NCI-H748 (cell line): ENCODE measurements around the gene PADI3.
A peak's percentile ranks its signal among the peaks of the same experiment; 100 is the strongest.

Source experiments
- DNase-seq: peaks from one replicate; lab custom pipeline; 2025; ENCODE audit not compliant: unreplicated experiment; lab: John Stamatoyannopoulos, UW

Gene PADI3

DNA sequence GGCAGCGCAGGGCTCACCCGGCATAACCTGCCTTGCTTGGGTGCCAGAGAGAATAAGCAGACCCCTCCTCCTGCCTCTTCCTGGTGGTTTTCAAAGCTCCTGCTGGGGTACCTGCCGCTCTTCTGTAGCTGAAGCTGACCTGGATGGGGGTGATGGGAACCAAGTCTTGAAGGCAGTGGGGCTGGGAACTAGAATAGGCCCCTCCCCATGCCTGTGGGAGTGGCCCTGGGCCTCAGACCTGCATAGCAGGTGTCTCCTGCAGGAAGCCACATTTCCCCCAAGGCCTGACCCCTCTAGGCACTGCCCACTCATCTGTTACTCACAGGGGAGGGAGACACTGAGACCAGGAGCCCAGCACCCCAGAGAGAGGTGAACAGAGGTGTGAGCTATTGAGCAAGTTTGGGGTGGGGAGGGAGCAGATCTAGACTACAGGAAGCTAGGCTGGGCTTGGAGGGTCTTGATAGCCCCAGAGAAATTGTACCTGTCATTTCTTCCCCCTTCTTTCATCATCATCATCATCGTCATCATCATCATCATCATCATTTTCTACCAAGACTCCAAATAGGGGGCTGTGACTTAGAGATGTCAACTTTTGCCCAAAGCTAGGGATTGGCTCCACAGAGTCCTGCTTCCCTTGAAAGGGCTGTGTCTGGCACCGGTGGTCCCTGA, 33.9 kb upstream of the PADI3 start:
- DNase-seq: no peak

DNA sequence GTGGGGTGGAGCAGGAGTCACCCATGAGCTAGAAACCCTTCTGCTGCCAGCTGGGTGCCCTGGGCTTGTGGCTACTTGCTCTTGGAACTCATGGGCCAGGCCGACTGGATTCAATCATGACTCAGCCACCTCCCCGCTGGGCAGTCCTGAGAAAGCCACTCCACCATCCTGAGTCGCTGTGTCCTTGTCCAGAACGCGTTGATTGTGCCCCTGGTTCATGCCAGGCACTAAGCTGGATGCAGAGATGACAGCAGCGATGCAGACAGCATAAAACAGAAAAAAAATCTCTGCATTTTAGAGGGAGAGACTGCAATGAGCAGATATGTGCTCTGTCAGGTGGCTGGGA, 33.4 kb upstream of the PADI3 start:
- no peak for DNase-seq

DNA sequence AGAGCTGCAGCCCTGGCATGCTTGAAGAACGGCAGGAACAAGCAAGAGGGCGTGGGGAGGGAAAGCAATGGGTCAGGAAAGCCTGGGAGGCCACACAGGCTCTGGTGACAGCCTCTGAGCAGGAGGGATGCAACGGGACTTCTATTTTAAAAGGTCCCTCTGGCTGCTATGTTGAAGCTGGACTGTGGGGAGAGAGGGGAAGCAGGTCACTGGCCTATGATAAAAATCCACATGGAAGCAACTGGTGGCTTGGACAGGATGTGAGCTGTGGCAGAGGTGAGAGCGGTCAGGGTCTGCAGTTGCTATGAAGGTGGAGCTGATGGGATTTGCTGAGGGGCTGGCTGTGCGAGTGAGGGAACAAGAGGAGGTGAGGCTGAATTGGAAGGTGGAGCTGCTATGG, 32.8 kb upstream of the PADI3 start:
- no peak for DNase-seq

DNA sequence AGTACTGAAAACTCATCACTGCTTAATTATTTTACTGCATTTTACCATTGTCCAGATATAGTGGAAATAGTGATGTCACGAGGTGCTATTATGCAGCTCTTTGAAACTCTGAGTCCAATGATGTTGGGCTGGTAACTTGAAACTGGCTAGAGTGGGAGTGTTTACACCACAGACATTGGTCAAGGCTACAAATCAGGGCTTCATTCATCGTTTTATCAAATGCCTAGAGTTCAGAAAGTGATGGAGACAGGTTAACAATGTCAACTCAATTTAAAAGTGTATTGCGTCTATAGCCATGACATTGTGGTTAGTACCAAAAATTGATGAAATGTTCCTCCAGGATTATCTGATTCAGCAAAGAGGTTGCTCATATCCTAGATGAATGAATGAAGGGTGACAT, 31.3 kb upstream of the PADI3 start:
- no peak for DNase-seq

DNA sequence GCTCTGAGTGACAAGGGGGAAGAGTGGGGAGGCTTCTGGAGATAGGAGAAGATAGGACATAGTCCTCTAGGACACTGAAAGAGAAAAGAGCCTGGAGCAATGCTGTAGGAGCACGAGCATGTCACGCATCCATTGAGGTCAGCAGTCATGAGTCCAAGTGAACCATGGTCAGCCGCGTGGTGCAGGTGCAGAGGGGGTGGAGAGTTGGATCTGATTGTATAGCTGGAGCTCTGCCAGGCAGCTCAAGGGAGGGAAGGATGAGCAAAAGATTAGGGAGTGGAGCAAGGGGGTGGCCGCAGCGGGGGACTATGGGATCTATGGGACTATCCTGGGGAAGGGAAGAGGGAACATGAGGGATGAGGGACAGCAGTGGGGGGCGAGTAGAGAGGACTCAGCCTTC, 30.0 kb upstream of the PADI3 start:
- DNase-seq: peak; percentile 6

DNA sequence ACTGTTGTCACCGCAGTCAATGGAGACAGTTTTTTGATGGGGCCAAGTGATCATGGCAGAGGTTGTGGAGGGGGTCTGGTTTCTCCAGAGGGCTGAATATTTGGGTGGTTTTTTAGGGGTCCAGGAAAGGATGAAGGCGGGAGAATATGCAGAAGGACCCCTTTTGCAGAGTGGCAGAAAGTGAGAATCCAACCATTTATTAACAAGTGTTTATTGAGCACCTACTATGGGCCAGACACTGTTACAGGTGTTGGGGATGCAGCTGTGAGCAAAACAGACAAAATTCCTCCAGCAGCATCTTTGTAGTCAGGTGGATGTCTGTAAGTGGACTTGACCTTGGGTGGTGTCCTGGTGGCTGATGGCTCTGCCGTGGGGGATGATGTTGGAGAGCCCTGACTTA, 28.6 kb upstream of the PADI3 start:
- DNase-seq: no peak

DNA sequence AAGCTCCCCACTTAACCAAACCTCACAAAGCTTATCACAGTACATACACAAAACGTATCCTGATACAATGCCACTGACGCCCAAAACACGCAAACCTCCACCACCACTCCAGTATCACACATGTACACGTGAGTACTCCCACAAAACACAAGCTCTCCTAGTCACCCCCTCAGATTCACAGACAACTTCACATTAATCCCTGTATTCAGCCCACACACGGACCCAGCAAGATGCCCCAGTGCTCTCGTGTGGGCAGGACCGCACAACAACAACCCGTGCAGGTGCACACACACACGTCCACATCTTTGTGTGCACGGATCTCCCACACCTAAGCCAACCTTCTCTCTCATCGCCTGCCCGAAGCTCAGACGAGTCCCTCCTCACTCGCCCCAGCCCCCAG, 26.3 kb upstream of the PADI3 start:
- no peak for DNase-seq

DNA sequence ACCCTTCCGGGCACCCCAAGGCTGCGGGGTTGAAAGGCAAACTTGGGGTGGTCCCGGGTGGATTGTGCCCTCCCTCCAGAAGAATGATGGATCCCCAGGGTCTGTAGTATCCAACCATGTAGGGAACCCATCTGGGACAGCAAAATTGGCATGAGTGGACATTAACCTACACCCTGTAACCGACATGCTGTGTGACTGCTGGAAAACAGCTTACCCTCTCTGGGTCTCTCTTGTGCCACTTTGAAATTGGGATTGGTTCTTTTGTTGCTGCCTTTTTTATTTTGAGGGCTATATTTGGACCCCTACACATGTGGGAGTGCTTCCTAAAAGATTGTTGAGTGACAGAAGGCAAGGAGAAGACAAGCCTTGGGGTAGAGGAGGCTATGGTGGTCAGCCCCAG, 24.5 kb upstream of the PADI3 start:
- no peak for DNase-seq

DNA sequence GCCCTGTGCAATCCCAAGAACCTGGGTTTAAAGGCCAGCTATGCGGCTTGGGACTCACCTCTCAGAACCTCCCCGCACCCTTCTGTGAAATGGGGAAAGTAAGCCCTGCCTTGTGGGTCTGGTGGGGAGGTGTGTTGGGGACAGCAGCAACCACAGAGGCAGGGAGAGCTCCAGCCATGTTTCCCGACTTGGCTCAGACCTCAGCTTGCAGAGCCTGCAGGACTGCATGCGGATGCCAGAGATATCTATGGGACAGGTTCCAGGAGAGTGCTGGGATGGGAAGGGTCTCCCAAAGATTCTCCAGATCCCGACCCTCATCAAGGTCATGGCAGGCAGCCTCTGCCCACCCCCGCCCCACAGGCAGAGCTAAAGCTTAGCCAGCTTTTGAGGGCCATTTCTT, 23.8 kb upstream of the PADI3 start:
- DNase-seq: no peak

DNA sequence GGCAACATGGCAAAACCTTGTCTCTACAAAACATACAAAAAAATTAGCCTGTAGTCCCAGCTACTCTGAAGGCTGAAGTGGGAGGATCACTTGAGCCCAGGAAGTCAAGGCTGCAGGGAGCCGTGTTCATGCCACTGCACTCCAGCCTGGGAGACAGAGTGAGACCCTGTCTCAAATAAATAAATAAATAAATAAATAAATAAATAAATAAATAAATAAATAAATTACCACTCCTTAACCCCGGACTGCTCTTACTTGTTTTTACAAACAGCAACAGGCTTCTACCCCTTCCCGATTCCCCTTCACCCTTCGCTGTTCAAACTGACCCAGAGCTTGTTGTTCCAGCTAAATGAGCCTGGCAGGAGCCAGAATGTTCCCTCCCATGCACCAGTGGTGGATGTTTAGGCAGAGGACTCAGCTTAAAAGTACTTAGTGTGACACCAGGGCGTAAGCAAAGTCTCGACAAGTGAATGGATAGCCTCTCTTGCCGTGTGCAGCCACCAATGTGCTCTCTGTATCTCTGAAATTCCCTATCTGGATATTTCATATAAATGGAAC, 21.5 kb upstream of the PADI3 start:
- DNase-seq: no peak

DNA sequence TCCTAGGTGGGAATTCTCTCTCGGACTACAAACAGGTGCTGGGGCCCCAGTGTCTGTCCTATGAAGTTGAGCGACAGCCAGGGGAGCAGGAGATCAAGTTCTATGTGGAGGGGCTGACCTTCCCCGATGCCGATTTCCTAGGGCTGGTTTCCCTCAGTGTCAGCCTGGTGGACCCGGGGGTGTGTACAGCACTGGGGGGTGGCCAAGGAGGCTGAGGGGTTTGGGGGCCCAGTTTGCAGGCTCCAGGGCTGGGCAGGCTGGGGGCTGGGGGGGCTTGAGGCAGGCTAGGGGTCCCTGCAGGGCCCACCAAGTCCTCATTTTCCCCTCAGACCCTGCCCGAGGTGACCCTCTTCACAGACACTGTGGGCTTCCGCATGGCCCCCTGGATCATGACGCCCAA, 20.3 kb upstream of the PADI3 start:
- DNase-seq: no peak

DNA sequence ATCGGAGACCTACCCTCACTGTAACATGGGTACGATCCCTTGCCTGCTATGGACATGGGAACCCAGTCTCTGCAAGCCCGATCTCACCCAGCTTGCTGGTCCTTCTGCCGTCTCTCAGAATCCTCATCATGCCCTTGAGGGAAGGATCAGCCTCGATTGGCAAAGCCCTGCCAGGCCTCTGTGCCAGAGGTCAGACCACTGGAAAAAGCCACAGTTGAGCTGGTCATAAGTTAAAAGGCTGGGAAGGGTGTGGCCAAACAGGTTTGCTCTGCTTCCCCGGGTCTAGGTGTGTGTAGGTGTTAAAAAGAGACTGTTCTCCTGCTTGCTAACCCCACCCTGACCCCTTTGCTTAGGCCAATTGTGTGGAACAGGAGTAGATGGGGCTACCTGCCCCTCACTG, 19.5 kb upstream of the PADI3 start:
- no peak for DNase-seq

DNA sequence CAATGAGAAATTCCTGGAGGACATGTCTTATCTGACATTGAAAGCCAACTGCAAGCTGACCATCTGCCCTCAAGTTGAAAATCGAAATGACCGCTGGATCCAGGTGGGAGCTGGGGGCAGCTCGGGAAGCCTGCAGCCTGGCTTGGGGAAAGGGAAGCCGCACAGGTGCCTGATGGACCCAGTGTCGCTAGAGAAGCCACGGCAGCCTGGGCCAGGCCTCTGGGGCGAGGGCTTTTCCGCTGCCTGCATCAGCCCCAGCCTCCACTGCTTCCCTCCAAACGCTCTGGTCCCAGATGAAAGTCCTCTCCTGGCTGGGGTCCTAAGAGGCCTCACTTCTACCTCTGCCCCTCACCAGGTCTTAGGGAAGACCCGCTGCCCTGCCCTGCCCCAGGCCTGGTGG, 18.8 kb upstream of the PADI3 start:
- DNase-seq: no peak

DNA sequence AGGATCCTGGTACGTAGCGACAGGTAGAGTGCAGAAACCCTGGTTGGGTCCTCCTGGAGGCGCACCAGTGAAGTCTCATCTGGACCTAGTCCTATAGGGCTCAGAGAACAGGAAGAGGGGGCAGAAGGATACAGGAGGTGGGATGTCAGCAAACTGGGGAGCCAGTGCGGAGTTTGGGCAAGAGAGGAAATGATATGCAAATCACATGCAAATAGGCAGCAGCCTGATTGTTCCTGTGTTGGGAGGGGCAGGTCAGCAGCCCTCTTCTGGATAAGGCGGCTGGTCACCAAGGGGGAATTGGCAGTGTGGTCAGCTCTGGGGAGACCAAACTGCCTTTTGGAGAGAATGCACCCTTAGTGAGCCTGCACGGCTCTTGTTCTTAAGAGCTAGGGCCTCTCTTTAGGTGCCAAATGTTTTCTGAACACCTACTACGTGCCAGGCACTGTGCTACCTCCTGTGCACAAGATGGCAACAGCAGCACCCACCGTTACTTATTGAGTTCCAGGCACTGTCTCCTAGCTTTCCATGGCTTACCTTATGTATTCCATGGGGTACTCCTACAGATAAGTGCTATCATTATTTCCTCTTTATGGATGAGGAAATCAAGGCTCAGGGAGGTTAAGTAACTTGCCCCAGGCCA, 18.1 kb upstream of the PADI3 start:
- DNase-seq: no peak

DNA sequence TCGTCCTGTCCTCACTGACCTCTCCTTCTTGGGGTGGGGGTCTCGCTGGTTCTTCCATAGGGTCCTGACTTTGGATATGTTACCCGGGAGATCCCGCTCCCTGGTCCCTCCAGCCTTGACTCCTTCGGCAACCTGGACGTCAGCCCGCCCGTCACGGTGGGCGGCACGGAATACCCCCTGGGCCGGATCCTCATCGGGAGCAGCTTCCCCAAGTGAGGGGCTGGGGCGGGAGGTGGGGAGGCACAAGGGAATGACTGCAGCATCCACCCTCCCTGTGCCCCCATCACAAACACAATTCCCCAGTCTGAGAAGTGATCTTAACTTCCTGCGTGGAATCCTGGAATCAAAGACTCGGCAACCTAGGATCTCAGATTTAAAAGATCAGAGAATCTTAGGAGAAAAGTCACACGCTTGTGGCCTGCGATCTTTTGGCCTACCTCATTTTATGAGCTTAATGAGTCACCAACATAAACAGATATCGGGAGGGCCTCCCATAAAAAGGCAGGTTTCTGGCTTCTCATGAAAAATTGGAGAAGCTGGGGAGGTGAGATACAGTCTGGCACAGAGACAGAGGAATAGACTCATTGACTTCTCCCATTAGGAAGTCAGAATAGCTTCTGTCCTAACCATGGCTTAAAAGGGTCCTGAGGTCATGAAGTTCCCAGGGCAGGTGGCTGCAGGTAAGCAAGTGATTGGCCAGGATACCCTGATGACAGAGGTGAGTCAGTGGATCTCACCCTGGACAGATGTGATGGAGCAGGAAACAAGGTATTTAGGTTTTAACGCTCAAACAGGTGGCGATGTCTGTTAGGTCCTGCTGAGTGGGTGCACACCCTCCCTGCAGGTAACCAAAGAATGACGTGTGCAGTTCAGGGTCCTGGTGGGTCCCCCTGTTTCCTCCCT, 15.9 kb upstream of the PADI3 start:
- DNase-seq: no peak

DNA sequence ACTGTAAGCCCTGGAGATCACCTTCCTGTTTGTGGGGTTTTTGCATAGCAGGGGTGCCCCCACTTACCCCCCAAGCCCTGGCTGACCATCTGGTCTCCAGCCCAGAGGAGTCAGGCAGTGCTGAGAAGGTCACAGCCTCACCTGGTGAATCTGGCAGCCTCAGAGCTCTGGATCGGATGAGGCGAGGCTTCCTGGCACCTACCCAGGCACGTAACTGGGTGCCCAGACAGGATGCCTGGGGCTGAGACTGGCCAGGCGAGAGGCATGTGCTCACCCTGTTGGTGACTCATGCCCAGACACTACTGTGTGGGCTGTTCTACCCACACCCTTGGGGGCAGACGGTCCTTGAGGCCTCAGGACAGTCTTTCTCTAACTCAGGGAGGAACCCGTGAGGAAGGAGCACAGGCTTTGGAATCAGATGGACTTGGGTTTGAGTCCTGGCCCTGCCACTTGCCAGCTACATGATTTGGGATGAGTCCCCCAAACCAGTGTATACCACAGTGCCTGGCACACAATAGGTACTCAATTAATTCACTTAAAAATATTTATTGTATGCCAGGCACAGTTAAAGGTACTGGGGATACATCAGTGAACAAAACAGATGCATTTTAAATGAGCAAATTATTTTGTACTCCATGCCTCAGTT, 15.1 kb upstream of the PADI3 start:
- DNase-seq: no peak

DNA sequence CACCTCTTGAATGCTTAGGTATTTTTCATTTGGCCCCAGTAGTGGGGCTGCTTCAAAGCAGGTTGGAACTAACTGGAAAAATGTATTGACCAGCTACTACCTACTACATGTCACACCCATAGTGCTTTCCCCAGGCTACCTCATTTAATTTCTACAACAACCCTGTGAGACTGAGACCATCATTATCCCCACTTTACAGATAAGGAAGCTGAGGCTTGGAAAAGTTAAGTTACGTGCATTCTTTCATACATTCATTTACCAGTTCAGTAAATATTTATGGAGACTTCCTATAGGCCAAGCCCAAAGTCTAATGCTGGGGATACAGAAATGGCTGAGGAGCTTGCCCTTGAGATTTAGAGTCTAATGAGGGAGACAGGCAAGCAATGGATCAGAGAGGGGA, 14.5 kb upstream of the PADI3 start:
- no peak for DNase-seq

DNA sequence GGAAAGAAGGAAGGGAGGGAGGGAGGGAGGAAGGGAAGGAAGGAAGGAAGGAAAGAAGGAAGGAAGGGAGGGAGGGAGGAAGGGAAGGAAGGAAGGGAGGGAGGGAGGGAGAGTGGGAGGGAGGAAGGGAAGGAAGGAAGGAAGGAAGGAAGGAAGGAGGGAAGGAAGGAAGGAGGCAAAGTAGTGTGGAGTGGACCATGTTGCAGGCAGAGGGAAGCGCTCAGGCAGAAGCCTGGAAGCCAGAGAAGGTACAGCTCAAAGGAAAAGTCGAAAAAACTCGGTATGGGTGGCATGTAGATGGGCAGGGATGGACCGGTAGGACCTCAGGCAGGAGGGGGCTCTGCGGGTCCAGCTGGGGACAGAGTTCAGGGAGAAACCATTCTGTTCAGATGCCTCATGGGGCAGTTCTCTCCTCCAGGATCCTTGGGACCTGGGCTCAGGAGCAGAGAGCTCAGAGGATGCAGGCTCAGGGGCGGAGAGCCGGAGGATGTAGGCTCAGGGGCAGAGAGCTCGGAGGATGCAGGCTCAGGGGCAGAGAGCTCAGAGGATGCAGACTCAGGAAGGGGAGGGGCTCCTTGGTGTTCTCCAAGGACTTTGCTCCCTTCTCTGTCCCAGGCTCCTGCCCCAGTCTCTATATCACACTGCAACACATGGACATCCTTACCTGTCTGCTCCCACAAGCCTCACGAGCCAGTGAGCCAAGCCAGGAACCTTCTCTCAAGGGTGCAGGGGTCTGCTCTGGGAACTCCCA, 13.6 kb upstream of the PADI3 start:
- DNase-seq: no peak

DNA sequence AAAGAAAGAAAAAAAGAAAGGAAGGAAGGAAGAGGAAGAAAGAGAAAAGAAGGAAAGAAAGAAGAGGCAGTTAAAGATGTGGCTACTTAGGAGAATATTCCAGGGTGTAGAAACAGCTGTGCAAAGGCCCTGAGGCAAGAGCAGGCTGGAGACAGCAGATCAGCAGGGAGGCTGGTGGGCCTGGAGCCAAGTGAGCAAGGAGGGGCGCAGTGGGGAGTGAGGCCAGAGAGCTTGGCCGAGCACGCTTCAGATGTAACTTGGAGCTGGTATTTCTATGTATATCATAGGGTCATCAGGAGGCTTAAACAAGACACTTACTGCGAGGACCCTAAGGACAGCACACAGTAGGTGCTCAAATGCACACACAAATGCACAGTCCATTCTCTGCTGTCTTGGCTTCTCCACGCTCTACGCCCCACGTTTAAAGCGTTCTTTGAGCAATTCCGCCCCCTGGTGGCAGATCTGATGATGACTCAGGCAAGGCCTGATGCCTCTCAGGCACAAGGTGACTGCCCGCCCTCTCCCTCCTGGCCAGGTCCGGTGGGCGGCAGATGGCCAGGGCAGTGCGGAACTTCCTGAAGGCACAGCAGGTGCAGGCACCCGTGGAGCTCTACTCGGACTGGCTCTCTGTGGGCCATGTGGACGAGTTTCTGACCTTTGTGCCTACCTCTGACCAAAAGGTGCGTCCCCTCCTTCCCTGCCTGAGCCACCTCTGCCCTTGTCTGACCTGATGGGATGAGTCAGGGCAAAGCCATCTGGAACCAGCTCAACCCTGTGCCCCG, 11.9 kb upstream of the PADI3 start:
- DNase-seq: peak; percentile 77

DNA sequence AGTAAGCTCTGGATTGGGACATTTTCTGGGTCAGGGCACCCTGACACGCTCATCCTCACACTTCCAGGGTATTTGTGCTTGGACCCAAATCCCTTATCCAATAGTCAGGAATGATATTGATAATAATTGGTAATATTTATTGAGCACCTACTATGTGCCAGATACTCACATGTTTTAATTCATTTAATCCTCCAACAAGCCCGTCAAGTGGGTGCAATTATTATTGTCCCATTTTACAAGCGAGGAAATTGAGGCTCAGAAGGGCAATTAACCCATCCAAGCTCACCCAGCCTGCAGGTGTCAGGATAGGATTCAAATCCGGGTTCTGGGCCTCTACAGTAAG, 11.4 kb upstream of the PADI3 start:
- DNase-seq: no peak
